CD8-positive, alpha-beta memory T cell (primary cell): ENCODE results near the gene TMCC2. TPM values are rescaled to one million over a fixed set of nuclear protein-coding genes. Genes with fewer than 3 reads are reported as not detected.
"Not testable (repeated sequence)": the region's sequence is repeated elsewhere in the genome, so short reads cannot be mapped to it uniquely, and the experiment has no call there.

Source experiments
- CTCF ChIA-PET: fragments of 350-600 bp; sonication (Branson Sonifier 250); formaldehyde crosslinking; loops from one replicate; lab custom pipeline; 2021; ENCODE audit warnings: antibody characterized with exemption; lab: Charles Lee
- POLR2A ChIA-PET: fragments of 350-600 bp; sonication (Branson Sonifier 250); formaldehyde crosslinking; loops from one replicate; lab custom pipeline; 2021; ENCODE audit warnings: antibody characterized with exemption; lab: Charles Lee
- DNase-seq, 5 donors: peaks; one replicate each; pipeline versions ENCODE4 v3.0.0 to v3.0.0-alpha.2; 2020 to 2022; ENCODE audit warnings: mixed read lengths in 1 of 5
- H3K27ac ChIP-seq: one replicate; pipeline ENCODE4 v1.7.0; 2013; ENCODE audit warnings: low read depth, mild to moderate bottlenecking, low read length, moderate library complexity
- H3K27me3 ChIP-seq: 2 replicates; pipeline ENCODE4 v1.7.0; 2013; ENCODE audit warnings: low read length, mild to moderate bottlenecking; ENCODE audit not compliant: insufficient read depth, poor library complexity, severe bottlenecking
- H3K36me3 ChIP-seq: 2 replicates; pipeline ENCODE4 v1.7.0; 2013; ENCODE audit warnings: mild to moderate bottlenecking, low read length, moderate library complexity; ENCODE audit not compliant: insufficient read depth
- H3K4me1 ChIP-seq: 2 replicates; pipeline ENCODE4 v1.7.0; 2013; ENCODE audit warnings: mild to moderate bottlenecking, low read length, moderate library complexity; ENCODE audit not compliant: insufficient read depth
- H3K4me3 ChIP-seq: 2 replicates; pipeline ENCODE4 v1.7.0; 2013; ENCODE audit warnings: mild to moderate bottlenecking, low read length
- H3K9me3 ChIP-seq: 2 replicates; pipeline ENCODE4 v1.7.0; 2013; ENCODE audit warnings: mild to moderate bottlenecking, low read length
- H3K27ac Mint-ChIP-seq, 8 donors: one replicate each; pipeline ENCODE4 v1.8.0; 2020 to 2021; ENCODE audit warnings: mixed read lengths in 8 of 8, mild to moderate bottlenecking in 6 of 8, inconsistent platforms in 3 of 8, moderate library complexity in 3 of 8
- H3K27me3 Mint-ChIP-seq, 2 donors: one replicate each; pipeline ENCODE4 v1.8.0; 2020 to 2021; ENCODE audit warnings: mixed read lengths in 2 of 2, mild to moderate bottlenecking in 1 of 2, moderate library complexity in 1 of 2
- H3K36me3 Mint-ChIP-seq, 3 donors: one replicate each; pipeline ENCODE4 v1.8.0; 2020 to 2021; ENCODE audit warnings: mixed read lengths in 3 of 3, inconsistent platforms in 1 of 3, mild to moderate bottlenecking in 1 of 3
- H3K4me1 Mint-ChIP-seq, 3 donors: one replicate each; pipeline ENCODE4 v1.8.0; 2020 to 2021; ENCODE audit warnings: mixed read lengths in 3 of 3, inconsistent platforms in 1 of 3, mild to moderate bottlenecking in 1 of 3
- H3K4me3 Mint-ChIP-seq, 7 donors: one replicate each; pipeline ENCODE4 v1.8.0; 2020 to 2021; ENCODE audit warnings: mixed read lengths in 7 of 7, mild to moderate bottlenecking in 6 of 7, moderate library complexity in 4 of 7, inconsistent platforms in 2 of 7
- H3K9me3 Mint-ChIP-seq, 5 donors: one replicate each; pipeline ENCODE4 v1.8.0; 2020 to 2022; ENCODE audit warnings: mixed read lengths in 5 of 5, mild to moderate bottlenecking in 3 of 5, moderate library complexity in 2 of 5, inconsistent platforms in 1 of 5
- polyA plus RNA-seq: library from polyadenylated mRNA; unstranded; fragments of 300-500 nt; fragmentation: Illumina TruSeq; gene quantifications from one replicate; pipeline ENCODE4 v1.2.3, GENCODE V29; 2021
- total RNA-seq, 2 experiments: library from RNA; stranded (reverse); gene quantifications; one replicate each; pipeline ENCODE4 v1.2.3, GENCODE V29; 2021

Gene TMCC2
- total RNA-seq (1 to 10 TPM; 7.1 to 8.4 TPM), polyA plus RNA-seq (1.4 TPM)

- Mint-ChIP-seq H3K27ac (peak within 1 kb of the TSS; percentile 69 to 97 (median 84)), H3K4me1 (peaks cover 21 to 29% (median 27%) of the 10 kb centered on the region in 3 donors), H3K36me3 (peaks cover 0 to 6% (median 0%) of the 10 kb centered on the region in 3 donors), H3K4me3 (peak within 1 kb of the TSS; percentile 89 to 97 (median 95)), H3K9me3 (no peaks in the 10 kb centered on the region), H3K27me3 (peaks cover 9% of the 10 kb centered on the region in 2 donors)
- POLR2A ChIA-PET, result interaction anchor here (0.5 to 3.1 kb wide), 2 partner anchors 17 to 1384 kb away, joined by 3 to 24 read pairs; partner anchors contain the start of genes DSTYK and EIF2D
- CTCF ChIA-PET, result interaction anchor here (1.2 to 4.6 kb wide), 7 partner anchors 10 to 105 kb away, joined by 3 to 69 read pairs (median 6); partner anchors contain the start of gene RBBP5
- Histone ChIP-seq H3K27ac (no peak within 1 kb of the TSS), H3K4me1 (peaks cover 17% of the 10 kb centered on the region), H3K4me3 (peak within 1 kb of the TSS; percentile 74), H3K9me3 (no peaks in the 10 kb centered on the region), H3K36me3 (no peaks in the 10 kb centered on the region), H3K27me3 (no peaks in the 10 kb centered on the region)
- DNase-seq, result peak; percentile 69 to 88 (median 80)
Observed at GRCh38 chr1:205227584-205228013, at the start of gene TMCC2. Gene TMCC2 (plus strand): TSS chr1:205227946. CDS start chr1:205228565, 619 bp downstream.

GRCh38 chr1:205179842-205180241 is 47.9 kb upstream of the TMCC2 start:
- no peaks in the 10 kb centered on the region for H3K9me3 ChIP-seq
- peaks cover 16% of the 10 kb centered on the region for H3K36me3 ChIP-seq
- Mint-ChIP-seq H3K27ac (no peak overlapping the region), H3K4me1 (peaks cover 18 to 28% (median 23%) of the 10 kb centered on the region in 3 donors), H3K27me3 (no peaks in the 10 kb centered on the region), H3K36me3 (peaks cover 4 to 56% (median 8%) of the 10 kb centered on the region in 3 donors), H3K9me3 (no peaks in the 10 kb centered on the region), H3K4me3 (no peak overlapping the region)
- H3K27me3 ChIP-seq, result no peaks in the 10 kb centered on the region
- H3K27ac ChIP-seq, result no peak overlapping the region
- no peak for DNase-seq
- ChIA-PET POLR2A (interaction anchor here (1.1 kb wide), 1 partner anchor 24 kb away, joined by 3 read pairs; no protein-coding TSS in a partner anchor), CTCF (no interaction called here)
- H3K4me3 ChIP-seq, result no peak overlapping the region
- H3K4me1 ChIP-seq, result peaks cover 13% of the 10 kb centered on the region

GRCh38 chr1:205180331-205180730 is 47.4 kb upstream of the TMCC2 start:
- peak overlapping the region in 3 of 8 donors; percentile 52 to 61 (median 60) for H3K27ac Mint-ChIP-seq
- peaks cover 13% of the 10 kb centered on the region for H3K4me1 ChIP-seq
- H3K36me3 Mint-ChIP-seq, result peaks cover 4 to 56% (median 8%) of the 10 kb centered on the region in 3 donors
- H3K27me3 Mint-ChIP-seq, CTCF ChIA-PET, H3K27me3 ChIP-seq, H3K9me3 ChIP-seq, H3K27ac ChIP-seq, DNase-seq, H3K4me3 Mint-ChIP-seq, POLR2A ChIA-PET, H3K9me3 Mint-ChIP-seq, H3K4me3 ChIP-seq: not testable (repeated sequence)
- H3K4me1 Mint-ChIP-seq, result peaks cover 18 to 30% (median 23%) of the 10 kb centered on the region in 3 donors
- peaks cover 16% of the 10 kb centered on the region for H3K36me3 ChIP-seq

- Mint-ChIP-seq H3K36me3 (peaks cover 4 to 63% (median 11%) of the 10 kb centered on the region in 3 donors), H3K27ac (peak overlapping the region in 2 of 8 donors; percentile 1 to 38), H3K4me3 (no peak overlapping the region), H3K9me3 (no peaks in the 10 kb centered on the region), H3K27me3 (no peaks in the 10 kb centered on the region), H3K4me1 (peaks cover 34 to 46% (median 41%) of the 10 kb centered on the region in 3 donors)
- Histone ChIP-seq H3K9me3 (no peaks in the 10 kb centered on the region), H3K36me3 (peaks cover 16% of the 10 kb centered on the region), H3K4me1 (peaks cover 13% of the 10 kb centered on the region), H3K27ac (no peak overlapping the region), H3K27me3 (no peaks in the 10 kb centered on the region), H3K4me3 (no peak overlapping the region)
- CTCF ChIA-PET, result interaction anchor here (1.5 kb wide), 1 partner anchor 73 kb away, joined by 5 read pairs; no protein-coding TSS in a partner anchor
- POLR2A ChIA-PET, result no interaction called here
- no peak for DNase-seq
Observed at GRCh38 chr1:205182930-205183329, 44.8 kb upstream of the TMCC2 start.

- Histone ChIP-seq H3K4me3 (no peak overlapping the region), H3K27me3 (no peaks in the 10 kb centered on the region), H3K27ac (peak overlapping the region; percentile 1), H3K4me1 (peaks cover 13% of the 10 kb centered on the region), H3K9me3 (no peaks in the 10 kb centered on the region), H3K36me3 (peaks cover 15% of the 10 kb centered on the region)
- H3K9me3 Mint-ChIP-seq, result no peaks in the 10 kb centered on the region
- H3K27me3 Mint-ChIP-seq, result no peaks in the 10 kb centered on the region
- H3K4me3 Mint-ChIP-seq, result no peak overlapping the region
- ChIA-PET CTCF (interaction anchor here (1.5 kb wide), 1 partner anchor 72 kb away, joined by 5 read pairs; no protein-coding TSS in a partner anchor), POLR2A (no interaction called here)
- H3K4me1 Mint-ChIP-seq, result peaks cover 36 to 55% (median 45%) of the 10 kb centered on the region in 3 donors
- H3K27ac Mint-ChIP-seq, result peak overlapping the region in 5 of 8 donors; percentile 29 to 91 (median 49)
- no peak for DNase-seq
- H3K36me3 Mint-ChIP-seq, result peaks cover 4 to 59% (median 11%) of the 10 kb centered on the region in 3 donors
Observed at GRCh38 chr1:205183676-205184335, 43.9 kb upstream of the TMCC2 start.

- Histone ChIP-seq H3K4me3 (no peak overlapping the region), H3K27ac (no peak overlapping the region), H3K27me3 (no peaks in the 10 kb centered on the region), H3K36me3 (peaks cover 15% of the 10 kb centered on the region), H3K4me1 (peaks cover 19% of the 10 kb centered on the region), H3K9me3 (no peaks in the 10 kb centered on the region)
- peaks cover 51 to 72% (median 69%) of the 10 kb centered on the region in 3 donors for H3K4me1 Mint-ChIP-seq
- peaks cover 4 to 42% (median 9%) of the 10 kb centered on the region in 3 donors for H3K36me3 Mint-ChIP-seq
- no peak overlapping the region for H3K27ac Mint-ChIP-seq
- CTCF ChIA-PET, result interaction anchor here (0.8 kb wide), 1 partner anchor 29 kb away, joined by 3 read pairs; no protein-coding TSS in a partner anchor
- no peak for DNase-seq
- H3K27me3 Mint-ChIP-seq, result no peaks in the 10 kb centered on the region
- no peaks in the 10 kb centered on the region for H3K9me3 Mint-ChIP-seq
- no peak overlapping the region for H3K4me3 Mint-ChIP-seq
- POLR2A ChIA-PET, result interaction anchor here (0.6 kb wide), 1 partner anchor 99 kb away, joined by 8 read pairs; no protein-coding TSS in a partner anchor
Observed at GRCh38 chr1:205186191-205186590, 41.6 kb upstream of the TMCC2 start.

- POLR2A ChIA-PET, result no interaction called here
- no peak overlapping the region for H3K27ac ChIP-seq
- H3K36me3 ChIP-seq, result peaks cover 15% of the 10 kb centered on the region
- DNase-seq, result no peak
- peaks cover 4 to 40% (median 9%) of the 10 kb centered on the region in 3 donors for H3K36me3 Mint-ChIP-seq
- H3K4me3 ChIP-seq, result no peak overlapping the region
- H3K27me3 Mint-ChIP-seq, result no peaks in the 10 kb centered on the region
- no peaks in the 10 kb centered on the region for H3K9me3 ChIP-seq
- CTCF ChIA-PET, result no interaction called here
- peaks cover 19% of the 10 kb centered on the region for H3K4me1 ChIP-seq
- no peaks in the 10 kb centered on the region for H3K9me3 Mint-ChIP-seq
- peaks cover 59 to 84% (median 77%) of the 10 kb centered on the region in 3 donors for H3K4me1 Mint-ChIP-seq
- no peaks in the 10 kb centered on the region for H3K27me3 ChIP-seq
- H3K4me3 Mint-ChIP-seq, result no peak overlapping the region
- peak overlapping the region in 2 of 8 donors; percentile 16 to 50 for H3K27ac Mint-ChIP-seq
Observed at GRCh38 chr1:205187420-205187819, 40.3 kb upstream of the TMCC2 start.

GRCh38 chr1:205188098-205188497 is 39.6 kb upstream of the TMCC2 start:
- H3K9me3 ChIP-seq, result no peaks in the 10 kb centered on the region
- no peak overlapping the region for H3K4me3 ChIP-seq
- no peaks in the 10 kb centered on the region for H3K27me3 Mint-ChIP-seq
- no peak overlapping the region for H3K27ac ChIP-seq
- peaks cover 19% of the 10 kb centered on the region for H3K4me1 ChIP-seq
- peaks cover 14% of the 10 kb centered on the region for H3K36me3 ChIP-seq
- peaks cover under 1 to 35% (median 9%) of the 10 kb centered on the region in 3 donors for H3K36me3 Mint-ChIP-seq
- no peak overlapping the region for H3K4me3 Mint-ChIP-seq
- ChIA-PET CTCF (no interaction called here), POLR2A (no interaction called here)
- H3K9me3 Mint-ChIP-seq, result no peaks in the 10 kb centered on the region
- no peak overlapping the region for H3K27ac Mint-ChIP-seq
- no peaks in the 10 kb centered on the region for H3K27me3 ChIP-seq
- no peak for DNase-seq
- H3K4me1 Mint-ChIP-seq, result peaks cover 59 to 87% (median 76%) of the 10 kb centered on the region in 3 donors
